HG02973 (cell line): ENCODE data around the gene NDUFB3.

ENCODE experiments used
- ATAC-seq: cut with Tn5 transposase; IDR thresholded peaks from one replicate; pipeline ENCODE4 v1.9.1; 2021; ENCODE audit warnings: moderate library complexity; ENCODE audit not compliant: unreplicated experiment

The NDUFB3 gene

GRCh38 chr2:201127152-201127511 lies 55.3 kb downstream of the NDUFB3 start:
- no peak for ATAC-seq

- ATAC-seq: no peak
These were observed 55.8 kb downstream of the NDUFB3 start for GRCh38 chr2:201127570-201127969.

- ATAC-seq: no peak
These were observed 56.2 kb downstream of the NDUFB3 start for GRCh38 chr2:201128033-201128432.

- no peak for ATAC-seq
These were observed 57.2 kb downstream of the NDUFB3 start for GRCh38 chr2:201128933-201129505.

GRCh38 chr2:201130524-201131186 lies 58.9 kb downstream of the NDUFB3 start:
- ATAC-seq: peak; percentile 34

GRCh38 chr2:201132518-201132917 lies 60.7 kb downstream of the NDUFB3 start:
- no peak for ATAC-seq
